A549 treated with RU486 at 1 μM for 4 hours (cell line): ENCODE results near the gene TP73. TPM values are rescaled to one million over a fixed set of nuclear protein-coding genes. Genes with fewer than 3 reads are reported as not detected.

ENCODE experiments used
- total RNA-seq: library from RNA; stranded (reverse); fragments of 200-300 nt; extraction: Qiagen RNA extraction; gene quantifications from 5 replicates; pipeline ENCODE4 v1.2.3, GENCODE V29; 2022; ENCODE audit warnings: low read depth

Gene TP73
- total RNA-seq = 0.33 to 0.64 TPM (median 0.47 TPM) in 5 replicates

GRCh38 chr1:3651930-3652547 lies at the start of gene TP73:
TSS of gene TP73 (plus strand) at chr1:3652516. CDS start at chr1:3682366, 29,850 bp downstream.

GRCh38 chr1:3611170-3612019 lies 40.9 kb upstream of the TP73 start, which contains the start of gene MEGF6:
TSS of gene MEGF6 (minus strand) at chr1:3611508. CDS start at chr1:3611268, 240 bp downstream.

GRCh38 chr1:3624200-3625136 lies 27.8 kb upstream of the TP73 start, which contains the start of gene TPRG1L:
TSS of gene TPRG1L (plus strand) at chr1:3625015. CDS start at chr1:3625073, 58 bp downstream.

GRCh38 chr1:3649342-3650247 lies 2.7 kb upstream of the TP73 start, which contains the start of gene WRAP73:
TSS of gene WRAP73 (minus strand) at chr1:3650103. CDS start at chr1:3649999, 104 bp downstream.

GRCh38 chr1:3752400-3752945 lies 100.2 kb downstream of the TP73 start, which contains the start of gene CCDC27:
TSS of gene CCDC27 (plus strand) at chr1:3752450. CDS start at chr1:3752482, 32 bp downstream.

GRCh38 chr1:3772715-3773571 lies 120.6 kb downstream of the TP73 start, which contains the start of gene SMIM1:
TSS of gene SMIM1 (plus strand) at chr1:3772749. CDS start at chr1:3775374, 2,625 bp downstream.

Other genes with a start within 250 kb of the TP73 start
- gene ARHGEF16, start 197.9 kb upstream of the TP73 start, total RNA-seq = 4.0 to 5.3 TPM (median 4.7 TPM) in 5 replicates
- 5.0 to 13.2 TPM (median 9.8 TPM) in 5 replicates for gene MEGF6, start 41.0 kb upstream of the TP73 start, total RNA-seq
- 22.5 to 26.7 TPM (median 25.9 TPM) in 5 replicates for gene TPRG1L, start 27.5 kb upstream of the TP73 start, total RNA-seq
- gene WRAP73, start 2.4 kb upstream of the TP73 start, total RNA-seq = 14.2 to 20.9 TPM (median 18.6 TPM) in 5 replicates
- not detected in 5 replicates for gene CCDC27, start 99.9 kb downstream of the TP73 start, total RNA-seq
- gene SMIM1, start 120.2 kb downstream of the TP73 start, total RNA-seq = 1.1 to 2.1 TPM (median 1.4 TPM) in 4 of 5 replicates, not detected in the other
- gene LRRC47, start 144.0 kb downstream of the TP73 start, total RNA-seq = 32.1 to 38.0 TPM (median 34.4 TPM) in 5 replicates
- 13.7 to 21.0 TPM (median 16.8 TPM) in 5 replicates for gene CEP104, start 204.7 kb downstream of the TP73 start, total RNA-seq
- gene DFFB, start 205.0 kb downstream of the TP73 start, total RNA-seq = 2.9 to 4.1 TPM (median 3.9 TPM) in 5 replicates
- gene C1orf174, start 247.8 kb downstream of the TP73 start, total RNA-seq = 20.4 to 24.7 TPM (median 24.0 TPM) in 5 replicates